ENCODE data around the gene KLRD1.
"Not testable (repeated sequence)": the region's sequence is repeated elsewhere in the genome, so short reads cannot be mapped to it uniquely, and the experiment has no call there.

KLRD1 gene, protein sequence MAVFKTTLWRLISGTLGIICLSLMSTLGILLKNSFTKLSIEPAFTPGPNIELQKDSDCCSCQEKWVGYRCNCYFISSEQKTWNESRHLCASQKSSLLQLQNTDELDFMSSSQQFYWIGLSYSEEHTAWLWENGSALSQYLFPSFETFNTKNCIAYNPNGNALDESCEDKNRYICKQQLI

DNA sequence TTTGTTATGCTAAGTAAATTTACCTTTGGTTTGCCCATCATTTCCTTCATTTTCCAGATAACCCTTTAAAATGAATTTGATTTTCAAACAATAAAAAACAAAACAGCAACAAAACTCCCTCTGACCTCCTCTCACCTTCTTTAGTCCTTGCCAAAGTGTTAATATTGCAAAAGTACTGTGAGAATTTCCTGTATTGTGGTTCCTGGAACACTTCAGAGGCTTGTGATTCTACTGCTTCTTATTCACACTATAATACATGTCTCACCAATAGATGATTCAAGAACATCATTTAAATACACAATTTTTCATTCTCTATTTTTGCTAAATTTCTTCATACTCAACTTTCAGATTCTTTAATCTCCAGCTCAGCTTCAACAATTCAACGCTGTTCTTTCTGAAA is at the start of gene KLRD1:
Gene KLRD1 (plus strand): TSS at position 241 of the 400 bp plus-strand sequence. CDS start 208 bp downstream, outside the sequence.
- no peak for DNase-seq (ENCODE audit: low spot score)

DNA sequence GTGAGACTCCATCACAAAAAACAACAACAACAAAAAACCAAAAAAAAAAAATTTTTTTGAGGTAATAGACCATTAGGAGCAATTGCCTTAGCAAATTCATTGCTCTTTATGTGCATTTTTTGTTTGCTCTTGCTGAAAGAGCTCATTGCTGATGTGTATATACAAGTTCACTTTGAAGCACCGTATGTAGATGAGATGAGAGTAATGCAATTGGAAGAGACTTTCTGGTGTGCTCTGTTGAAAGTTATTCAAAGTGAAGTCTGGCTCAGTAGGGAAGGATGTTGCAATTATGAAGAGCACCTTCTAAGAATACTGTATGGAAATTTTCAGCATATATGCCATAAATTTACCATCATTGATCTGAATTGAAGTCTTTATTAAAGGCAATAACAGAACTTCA is 46.7 kb upstream of the KLRD1 start:
- no peak for DNase-seq (ENCODE audit: low spot score)

DNA sequence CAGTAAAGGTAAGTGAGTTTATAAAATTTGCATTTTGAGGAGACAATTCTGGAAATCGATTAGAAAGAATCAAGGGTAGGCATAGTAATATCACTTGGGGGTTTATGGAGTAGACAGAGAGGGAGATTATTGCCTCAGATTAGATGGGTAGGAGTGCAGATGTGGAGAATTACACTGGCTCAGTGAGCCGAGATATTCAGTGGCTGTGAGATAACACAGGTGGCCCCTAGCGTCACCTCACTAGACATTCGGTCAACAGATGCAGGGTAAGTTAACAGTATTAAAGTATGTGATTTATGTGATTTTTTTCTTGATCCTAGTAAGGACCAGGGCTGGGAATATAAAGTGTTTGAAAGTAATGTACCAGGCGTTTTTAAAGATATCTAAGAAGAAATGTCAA is 39.6 kb upstream of the KLRD1 start:
- no peak for DNase-seq (ENCODE audit: low spot score)

DNA sequence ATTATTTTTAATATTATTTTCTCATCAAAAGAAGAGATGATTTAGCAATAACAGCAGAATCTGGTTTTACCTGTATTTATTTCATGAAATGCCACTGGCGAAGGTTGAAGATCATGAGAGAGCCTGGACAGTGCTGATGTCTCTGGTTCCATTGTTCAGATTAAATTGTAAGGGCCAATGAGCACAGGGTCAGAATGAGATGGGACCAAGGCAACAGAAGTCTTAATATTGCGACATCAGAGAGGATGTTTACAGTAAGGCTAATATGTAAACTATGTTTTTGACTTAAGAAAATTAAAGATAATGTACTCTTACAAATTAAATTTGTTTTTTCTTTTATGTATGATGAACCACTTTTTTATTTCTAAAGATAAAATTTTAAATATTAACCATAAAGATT is 35.2 kb upstream of the KLRD1 start:
- DNase-seq (ENCODE audit: low spot score) = no peak

DNA sequence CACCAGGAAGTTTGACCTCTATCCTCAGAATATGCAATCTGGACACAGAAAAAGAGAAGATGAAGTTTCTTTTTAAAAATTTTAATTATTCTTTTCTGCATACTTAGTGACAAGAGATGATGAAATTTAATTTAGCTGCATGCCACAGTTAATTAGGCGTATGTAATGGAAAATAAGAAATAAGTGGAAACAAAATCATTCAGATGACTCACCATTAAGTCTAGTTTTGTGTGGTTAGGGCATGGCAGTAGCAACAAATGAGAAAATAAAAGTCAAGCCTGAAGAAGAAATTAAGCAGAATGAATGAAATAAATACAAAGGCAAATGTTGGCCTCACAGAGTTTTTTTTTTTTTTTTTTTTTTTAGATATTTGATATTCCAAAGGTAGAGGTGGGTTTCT is 30.9 kb upstream of the KLRD1 start:
- DNase-seq (ENCODE audit: low spot score) = no peak

DNA sequence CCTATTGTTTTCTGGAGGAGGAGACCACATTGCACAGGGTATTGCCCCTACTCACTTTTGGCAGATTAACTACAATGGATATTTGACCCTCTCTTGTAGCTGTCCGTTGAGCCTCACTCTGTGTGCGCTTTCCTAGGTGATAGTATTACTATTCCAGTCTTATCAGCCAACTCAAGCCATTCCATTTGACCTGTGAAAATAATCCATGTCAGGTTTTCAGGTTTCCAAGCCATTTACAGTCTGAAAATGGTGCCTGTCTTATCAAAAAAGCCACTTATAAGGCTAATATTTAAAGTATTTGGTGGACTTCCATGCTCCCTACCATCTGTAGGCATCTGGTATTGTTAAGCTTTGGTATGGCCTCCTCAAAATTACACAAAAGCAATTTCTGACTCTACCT is 29.6 kb upstream of the KLRD1 start:
- no peak for DNase-seq (ENCODE audit: low spot score)

DNA sequence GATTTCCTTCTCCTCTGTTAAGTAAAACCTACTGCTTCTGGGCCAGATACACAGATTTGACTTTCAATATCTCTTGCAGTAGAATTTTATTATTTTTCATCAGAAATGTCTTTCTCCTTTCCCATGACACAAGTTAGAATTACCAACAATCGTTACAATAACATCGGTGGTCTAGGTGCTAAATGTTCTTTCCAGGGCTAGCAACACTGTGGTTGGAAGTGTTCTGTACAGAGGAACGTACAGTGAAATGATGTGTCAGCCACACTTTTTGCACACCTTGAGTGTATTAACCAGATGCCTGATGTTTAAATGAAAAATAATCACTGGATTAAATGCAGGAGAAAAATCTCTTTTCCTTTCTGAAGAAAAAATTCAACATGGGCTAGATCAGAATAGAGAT is 27.7 kb upstream of the KLRD1 start:
- no peak for DNase-seq (ENCODE audit: low spot score)

DNA sequence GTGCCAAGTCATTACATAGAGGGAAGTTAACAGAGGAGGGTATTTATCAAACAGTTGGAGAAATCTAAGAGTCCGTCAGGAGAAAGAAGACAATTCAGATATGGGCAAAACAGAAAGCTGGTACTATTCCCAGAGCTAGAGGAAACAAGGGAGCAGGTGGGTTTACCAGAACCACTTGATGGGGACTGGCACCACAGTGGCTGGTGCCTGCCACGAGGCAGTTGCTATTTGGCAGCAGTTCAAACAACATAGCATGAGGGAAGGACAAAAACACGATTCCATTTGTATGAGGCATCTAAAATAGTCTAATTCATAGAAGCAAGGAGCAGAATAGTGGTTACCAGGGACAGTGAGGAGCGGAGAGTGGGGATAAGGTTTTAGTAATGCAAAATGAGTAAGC is 24.6 kb upstream of the KLRD1 start:
- no peak for DNase-seq (ENCODE audit: low spot score)

DNA sequence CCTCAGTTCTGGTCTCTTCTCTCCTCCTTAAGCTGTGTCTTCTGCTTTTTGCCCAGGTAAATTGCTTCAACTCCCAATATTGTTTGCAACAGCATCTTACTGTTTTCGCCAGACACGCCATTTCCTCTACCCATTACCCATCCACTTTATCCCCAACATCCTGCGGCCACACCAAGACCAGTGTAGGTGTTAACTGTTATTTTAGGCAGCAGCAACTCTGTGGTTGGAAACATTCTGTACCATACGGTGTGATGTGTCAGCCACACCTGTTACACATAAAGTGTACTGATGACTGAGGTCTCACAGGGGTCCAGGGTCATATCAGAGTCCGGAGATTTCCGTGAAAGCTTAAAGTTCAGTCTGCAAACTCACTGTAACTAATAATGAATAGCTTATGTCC is 21.8 kb upstream of the KLRD1 start:
- no peak for DNase-seq (ENCODE audit: low spot score)

DNA sequence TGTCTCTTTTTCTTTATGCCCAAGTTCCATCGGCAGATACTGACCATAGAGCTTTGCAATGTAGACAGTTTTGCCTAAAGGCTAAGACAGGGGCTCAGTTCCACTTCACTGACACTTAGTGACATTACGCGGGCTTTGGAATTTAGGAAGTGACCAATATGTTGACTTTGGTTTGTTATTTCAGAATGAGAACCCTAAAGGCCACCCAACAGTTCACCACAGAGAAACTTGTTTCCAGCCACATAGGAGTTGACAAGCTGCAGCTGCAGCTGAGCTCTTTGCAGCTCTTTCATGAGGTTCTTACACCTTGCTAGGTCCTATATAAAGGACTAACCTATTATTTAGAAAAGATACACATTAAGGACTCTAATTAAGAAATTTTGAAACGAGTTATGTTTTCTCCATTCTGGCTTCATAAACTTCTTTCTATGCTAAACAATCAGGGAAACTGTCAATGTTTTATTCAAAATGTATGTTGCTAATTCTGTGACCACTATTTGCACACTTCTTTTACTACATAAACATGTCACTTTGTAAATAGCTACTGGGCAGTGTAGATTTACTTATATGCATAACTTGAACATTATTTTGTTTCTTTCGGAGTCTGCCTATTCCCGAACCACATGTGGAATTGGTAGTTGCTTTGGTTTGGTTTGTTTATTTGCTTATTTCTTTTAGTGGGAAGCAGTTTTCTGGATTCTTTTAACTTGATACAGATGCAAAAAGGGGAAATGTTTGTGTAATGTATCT is 18.5 kb upstream of the KLRD1 start:
- no peak for DNase-seq (ENCODE audit: low spot score)

DNA sequence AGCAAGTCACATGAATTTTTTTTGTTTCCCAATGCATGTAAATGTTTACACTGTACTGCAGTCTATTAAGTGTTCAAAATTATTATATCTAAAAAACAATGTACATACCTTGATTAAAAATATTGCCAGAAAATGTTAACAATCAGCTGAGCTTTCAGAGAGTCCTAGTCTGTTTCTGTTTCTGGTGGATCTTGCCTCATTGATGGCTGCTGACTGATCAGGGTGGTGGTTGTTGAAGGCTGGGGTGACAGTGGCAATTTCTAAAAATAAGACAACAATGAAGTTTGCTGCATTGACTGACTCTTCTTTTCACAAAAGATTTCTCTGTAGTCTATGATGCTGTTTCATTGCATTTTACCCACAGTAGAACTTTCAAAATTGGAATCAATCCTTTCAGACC is 16.6 kb upstream of the KLRD1 start:
- DNase-seq (ENCODE audit: low spot score) = no peak

DNA sequence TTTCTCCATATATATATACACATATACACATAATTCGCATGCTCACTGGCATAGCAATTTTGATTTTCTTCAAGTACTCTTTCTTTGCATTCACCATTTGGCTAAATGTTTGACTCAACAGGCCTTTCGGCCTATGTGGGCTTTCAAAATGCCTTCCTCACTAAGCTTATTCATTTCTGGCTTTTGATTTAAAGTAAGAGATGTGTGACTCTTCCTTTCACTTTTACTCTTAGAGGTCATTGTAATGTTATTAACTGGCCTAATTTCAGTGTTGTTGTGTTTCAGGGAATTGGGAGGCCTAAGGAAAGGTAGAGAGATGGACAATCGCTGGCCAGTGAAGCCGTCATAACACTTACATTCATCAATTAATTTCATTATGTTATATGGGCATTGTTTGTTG is 14.5 kb upstream of the KLRD1 start:
- DNase-seq (ENCODE audit: low spot score) = no peak

DNA sequence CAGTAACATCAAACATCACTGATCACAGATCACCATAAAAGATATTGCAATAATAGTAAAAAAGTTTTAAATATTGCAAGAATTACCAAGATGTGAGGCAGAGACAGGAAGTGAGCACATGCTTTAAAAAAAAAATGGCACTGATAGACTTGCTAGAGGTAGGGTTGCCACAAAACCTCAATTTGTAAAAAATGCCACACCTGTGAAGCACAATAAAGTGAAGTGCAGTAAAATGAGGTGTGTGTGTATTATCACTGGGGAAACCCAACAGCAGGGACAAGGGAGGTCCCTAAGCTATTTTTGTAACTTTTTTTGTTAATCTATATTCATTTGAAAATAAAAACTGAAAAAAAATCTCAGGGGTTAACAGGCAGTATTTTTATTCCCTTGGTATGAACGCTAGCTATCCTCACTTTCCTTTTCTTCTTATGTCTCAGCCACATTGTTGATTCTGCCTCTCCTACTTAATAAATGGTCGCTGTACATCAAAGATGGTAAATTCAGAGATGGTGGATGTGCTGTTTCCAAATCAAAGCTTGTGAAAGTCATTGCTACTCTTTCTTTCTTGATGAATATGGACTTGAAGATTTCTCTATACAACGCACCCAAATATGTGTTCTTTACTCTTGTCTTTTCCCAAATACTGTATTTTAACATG is 14.0 kb upstream of the KLRD1 start:
- DNase-seq (ENCODE audit: low spot score) = no peak

DNA sequence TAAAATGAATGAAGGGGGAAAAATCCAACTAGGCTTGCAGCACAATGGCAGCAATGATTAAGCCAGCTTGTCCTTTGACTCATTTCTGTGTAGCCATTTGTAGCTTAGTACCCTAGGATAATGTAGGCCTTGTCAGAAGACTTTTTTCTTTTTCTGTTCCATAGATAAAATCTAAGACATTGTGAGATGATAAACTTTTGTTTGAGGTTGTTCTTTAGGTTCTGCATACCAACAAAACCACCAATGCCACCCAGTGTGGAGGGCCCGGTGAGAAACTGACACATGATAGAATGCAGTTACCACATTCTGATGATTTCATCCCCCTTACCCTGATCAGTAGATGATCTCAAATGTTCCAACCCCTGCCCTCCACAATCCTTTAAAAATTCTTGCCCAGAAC is 6.6 kb upstream of the KLRD1 start:
- no peak for DNase-seq (ENCODE audit: low spot score)

DNA sequence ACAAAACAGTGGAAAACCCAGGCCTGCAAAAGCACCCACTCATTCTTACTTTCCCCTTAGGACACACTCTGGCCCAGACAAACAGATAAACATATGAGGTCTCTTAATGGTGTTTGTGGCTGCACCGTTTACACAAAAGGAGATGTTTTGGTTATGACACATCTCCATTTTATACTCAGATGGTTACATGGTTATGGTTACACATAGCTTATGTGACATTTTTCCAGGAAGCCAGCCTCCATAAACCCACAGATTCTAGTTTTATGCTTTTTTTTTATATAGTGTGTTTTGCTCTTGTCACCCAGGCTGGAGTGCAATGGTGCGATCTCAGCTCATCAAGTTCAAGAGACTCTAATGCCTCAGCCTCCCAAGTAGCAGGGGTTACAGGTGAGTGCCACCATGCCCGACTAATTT is 3.5 kb upstream of the KLRD1 start:
- DNase-seq (ENCODE audit: low spot score) = no peak

DNA sequence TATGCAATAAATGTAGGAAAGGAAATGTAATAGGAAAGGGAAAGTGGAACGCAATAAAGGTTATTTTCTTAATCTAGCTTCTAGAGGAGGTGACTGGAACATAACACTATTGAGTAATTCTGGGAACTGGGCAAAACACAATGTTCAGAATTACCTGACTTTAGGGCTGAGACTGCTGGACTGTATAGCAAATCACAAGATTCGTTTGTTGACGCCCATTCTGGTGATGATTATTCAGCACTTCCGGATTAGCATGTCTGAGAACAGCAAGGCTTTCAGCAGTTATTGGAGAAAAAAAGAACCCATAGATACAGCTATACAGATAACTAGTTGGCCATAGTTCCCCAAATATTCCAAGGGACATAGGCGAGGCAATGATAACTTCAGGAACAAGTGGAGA is 2.3 kb upstream of the KLRD1 start:
- no peak for DNase-seq (ENCODE audit: low spot score)

DNA sequence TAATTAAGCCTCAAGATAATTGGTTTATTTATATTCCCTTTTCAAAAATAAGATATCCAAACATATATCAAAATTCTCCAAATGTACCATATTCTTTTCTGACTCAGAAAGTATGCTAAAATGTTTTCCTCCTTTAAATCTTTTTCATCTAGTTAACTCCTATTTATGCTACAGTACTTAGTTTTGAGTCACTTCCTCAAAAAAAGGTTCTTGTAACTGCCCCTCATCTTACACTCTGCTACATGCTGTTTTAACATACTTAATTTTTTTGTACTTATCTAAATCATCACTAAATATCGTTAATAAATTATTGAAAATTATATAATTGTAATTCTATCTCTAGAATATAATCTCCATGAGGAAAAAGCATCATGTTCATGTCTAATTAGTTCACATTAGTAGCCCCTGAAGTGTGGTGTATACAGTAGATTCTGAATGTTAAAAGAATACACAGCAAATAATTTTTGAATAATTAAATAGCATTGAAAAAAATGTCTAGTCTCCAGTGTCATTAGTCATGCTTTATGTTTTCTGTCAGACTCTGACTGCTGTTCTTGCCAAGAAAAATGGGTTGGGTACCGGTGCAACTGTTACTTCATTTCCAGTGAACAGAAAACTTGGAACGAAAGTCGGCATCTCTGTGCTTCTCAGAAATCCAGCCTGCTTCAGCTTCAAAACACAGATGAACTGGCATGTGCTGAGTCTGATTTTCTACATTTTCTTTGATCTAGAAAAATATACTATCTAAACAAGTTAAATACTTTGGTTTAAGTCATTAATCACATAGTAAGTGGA is 3.5 kb downstream of the KLRD1 start:
- no peak for DNase-seq (ENCODE audit: low spot score)

DNA sequence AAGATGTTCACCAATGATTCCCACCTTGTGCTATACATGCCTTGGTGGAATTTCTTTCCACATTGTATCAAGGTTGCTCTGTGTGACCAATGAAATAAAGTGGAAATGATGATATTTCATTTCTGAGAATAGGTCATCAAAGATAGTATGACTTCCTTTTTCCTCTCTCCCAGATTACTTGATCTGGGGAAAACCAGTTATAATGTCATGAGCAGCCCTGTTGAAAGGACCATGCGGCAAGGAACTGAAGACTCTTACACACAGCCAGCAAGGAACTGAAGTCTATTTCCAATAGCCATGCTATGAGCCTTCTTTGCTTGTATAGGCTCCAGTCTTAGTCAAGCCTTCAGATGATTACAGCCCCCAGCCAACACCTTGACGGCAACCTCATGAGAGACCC is 11.7 kb downstream of the KLRD1 start:
- no peak for DNase-seq (ENCODE audit: low spot score)

DNA sequence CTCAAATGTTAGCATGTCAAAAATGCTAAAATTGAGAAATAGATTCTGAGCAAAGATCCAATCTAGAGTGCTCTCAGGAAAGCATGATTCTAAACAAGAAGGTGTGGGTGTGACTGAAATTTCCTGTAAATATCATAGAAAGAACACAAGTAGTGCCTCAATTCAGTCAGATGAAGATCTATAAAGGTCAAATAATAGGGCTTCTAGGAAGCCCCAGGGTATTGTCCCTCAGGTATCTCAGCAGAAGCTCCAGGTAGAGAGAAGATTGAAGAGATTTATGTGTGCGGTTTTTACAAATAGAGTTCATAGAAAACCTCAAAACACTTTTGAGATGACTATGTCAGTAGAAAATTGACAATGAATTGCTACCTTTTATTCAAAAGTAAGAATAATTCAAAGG is 13.0 kb downstream of the KLRD1 start:
- DNase-seq (ENCODE audit: low spot score) = no peak

DNA sequence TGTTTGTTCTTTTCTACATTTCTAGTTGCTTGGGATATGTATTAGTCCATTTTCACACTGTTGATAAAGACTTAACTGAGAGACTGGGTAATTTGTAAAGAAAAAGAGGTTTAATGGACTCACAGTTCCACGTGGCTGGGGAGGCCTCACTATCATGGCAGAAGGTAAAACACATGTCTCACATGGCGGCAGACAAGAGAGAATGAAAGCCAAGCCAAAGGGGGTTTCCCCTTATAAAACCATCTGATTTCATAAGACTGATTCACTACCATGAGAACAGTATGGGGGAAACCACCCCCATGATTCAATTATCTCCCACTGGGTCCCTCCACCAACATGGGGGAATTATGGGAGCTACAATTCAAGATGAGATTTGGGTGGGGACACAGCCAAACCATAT is 21.0 kb downstream of the KLRD1 start:
- DNase-seq (ENCODE audit: low spot score) = not testable (repeated sequence)

DNA sequence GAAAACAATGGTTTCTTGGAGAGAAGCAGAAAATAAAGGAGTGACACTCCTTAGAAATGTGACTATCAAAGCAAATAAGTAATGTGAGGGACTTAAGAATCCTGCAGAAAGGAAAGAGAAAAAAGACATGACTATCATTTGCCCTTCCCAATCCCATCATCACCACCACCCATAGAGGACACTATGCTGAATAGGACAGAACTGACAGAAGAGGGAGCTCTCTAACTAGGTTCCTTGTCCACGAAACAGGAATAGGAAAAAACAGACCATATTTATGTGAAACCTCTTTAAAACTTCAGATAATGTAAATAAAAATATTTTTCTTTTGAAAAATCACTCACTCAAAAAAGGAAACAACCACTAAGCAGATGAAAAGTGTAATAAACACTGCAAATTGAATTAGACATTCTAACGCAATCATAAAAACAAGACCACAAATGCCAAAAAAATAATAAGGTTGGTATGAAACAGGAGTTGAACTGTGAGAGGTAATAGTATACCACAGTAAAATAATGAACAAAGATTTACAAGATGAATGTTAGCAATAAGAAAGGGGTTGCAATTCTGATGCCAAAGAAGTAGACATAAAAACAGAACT is 24.1 kb downstream of the KLRD1 start:
- peak; percentile 73 for DNase-seq (ENCODE audit: low spot score)

DNA sequence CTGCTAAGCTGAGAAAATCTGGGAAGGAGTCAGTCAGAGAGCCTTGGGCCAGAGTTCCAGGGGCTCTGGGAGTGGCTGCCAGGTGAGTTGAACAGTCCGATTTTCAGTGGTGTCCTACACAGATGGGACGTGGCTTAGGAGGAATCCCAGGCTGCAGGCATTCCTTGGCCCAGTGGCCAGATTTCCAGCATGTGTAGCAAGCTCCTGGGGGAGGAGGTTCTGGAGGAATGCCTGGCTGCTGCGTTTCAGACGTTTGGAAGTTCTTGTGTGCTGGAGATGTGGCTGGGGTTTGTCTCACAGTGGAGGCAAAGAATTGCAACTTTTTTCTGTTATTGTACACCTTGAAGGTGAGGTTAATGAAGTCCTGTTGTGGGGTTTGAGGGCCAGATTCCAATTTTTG is 28.5 kb downstream of the KLRD1 start:
- not testable (repeated sequence) for DNase-seq (ENCODE audit: low spot score)

Data from LoVo (cell line).